ENCODE results near the gene HOGA1. TPM values are rescaled to one million over a fixed set of nuclear protein-coding genes. Genes with fewer than 3 reads are reported as not detected.
A peak's percentile ranks its signal among the peaks of the same experiment; 100 is the strongest.

HOGA1 gene
- total and polyA plus RNA-seq, 2 of the 13 experiments (the other 11 are each of a cell fraction or from before 2014, with no cell fraction given) = 7.6 to 19.5 TPM

- TF ChIP-seq ZNF33A (CRISPR knock-in tag; IDR thresholded peaks at IDR 0.05; ENCODE audit: borderline replicate concordance) = no peak
- no peak for TF ChIP-seq ZNF101 (CRISPR knock-in tag; IDR thresholded peaks at IDR 0.05; ENCODE audit: borderline replicate concordance, low read depth)
- peak; percentile 50; the same call in 1 of the 2 replicates for TF ChIP-seq CREB1 (IDR thresholded peaks at IDR 0.05)
- TF ChIP-seq CREB1 (CRISPR knock-in tag; IDR thresholded peaks at IDR 0.05) = no peak
- no peak for TF ChIP-seq ZNF614 (CRISPR knock-in tag; IDR thresholded peaks at IDR 0.05; ENCODE audit: borderline replicate concordance)
- TF ChIP-seq GATAD2A (CRISPR knock-in tag; IDR thresholded peaks at IDR 0.05) = 0 out of 2 replicates have a peak, but pooled peaks have one; percentile 28
Observed at GRCh38 chr10:97597778-97598177, 13.6 kb downstream of the HOGA1 start (continued).

GRCh38 chr10:97598407-97599271, 14.4 kb downstream of the HOGA1 start:
- ChIA-PET CTCF (ENCODE audit: low intra/inter-chr PET ratio, low total read pairs) (no interaction called here), POLR2A (interaction anchor here (3.5 kb wide), 1 partner anchor 14 kb away, joined by 23 read pairs; the partner anchor contains the start of gene HOGA1)
- 0 out of 2 replicates have a peak, but pooled peaks have one; percentile 17 for TF ChIP-seq ZNF121 (CRISPR knock-in tag; IDR thresholded peaks at IDR 0.05)
- TF ChIP-seq ZNF256 (CRISPR knock-in tag; conservative IDR thresholded peaks at IDR 0.05) = no peak
- no peak for TF ChIP-seq SALL2 (CRISPR knock-in tag; IDR thresholded peaks at IDR 0.05)
- TF ChIP-seq ZNF34 (CRISPR knock-in tag; IDR thresholded peaks at IDR 0.05; ENCODE audit: borderline replicate concordance) = no peak
- no peak for TF ChIP-seq ZNF580 (CRISPR knock-in tag; IDR thresholded peaks at IDR 0.05; ENCODE audit: borderline replicate concordance, low read depth)
- Histone ChIP-seq H4K20me1 (ENCODE audit: insufficient read depth, low read length) (no peaks in the 10 kb centered on the region), H3K27ac (ENCODE audit: extremely low read length, insufficient read depth, low read length) (no peak overlapping the region), H3K4me1 (ENCODE audit: insufficient read depth, low read length) (peaks cover 43% of the 10 kb centered on the region), H2AFZ (ENCODE audit: low read length) (no peak overlapping the region), H3K9me3 (ENCODE audit: low read length) (no peaks in the 10 kb centered on the region), H3K9ac (ENCODE audit: insufficient read depth, low read depth, low read length) (no peak overlapping the region), H3K79me2 (ENCODE audit: insufficient read depth, low read length) (no peaks in the 10 kb centered on the region), H3K36me3 (replicated peaks in 1 of 2; ENCODE audit: control insufficient read depth in 1 of 2, insufficient read depth in 2 of 2, low read length in 2 of 2) (no peaks in the 10 kb centered on the region), H3K27me3 (ENCODE audit: control insufficient read depth in 1 of 2, insufficient read depth in 2 of 2, low read length in 2 of 2) (no peaks in the 10 kb centered on the region; a peak in 1 of 5 replicates), H3K4me3 (replicated peaks in 1 of 3; ENCODE audit: insufficient read depth in 1 of 3, low read depth in 2 of 3, low read length in 3 of 3) (no peak overlapping the region), H3K4me2 (ENCODE audit: low read depth, low read length) (no peak overlapping the region)
- ATAC-seq (no peak), DNase-seq (ENCODE audit: low spot score) (no peak), FAIRE-seq (no peak)
- BruUV-seq (replicated peaks) = no TSS peak
- intact Hi-C loops (cut with micrococcal nuclease; ENCODE audit: unreplicated experiment) (no loop called here), in situ Hi-C loops (cut with HindIII; ENCODE audit: extremely low pct_ligation_motif_present, low pct_unique_long_range_greater_than_20kb) (no loop called here)
- 95% methylated on average over 12 of the region's 19 CpGs for WGBS (ENCODE audit: low lambda C conversion rate)

Measured in HepG2 (cell line).